SH-SY5Y (cell line): Measurements from ENCODE around the gene ECT2L.

Source experiments
- GATA2 ChIP-seq: IDR thresholded peaks from 2 replicates; pipeline ENCODE4 v1.6.1; 2011; ENCODE audit warnings: mild to moderate bottlenecking, low read depth, low read length
- GATA3 ChIP-seq: IDR thresholded peaks from 2 replicates; pipeline ENCODE4 v1.6.1; 2011; ENCODE audit warnings: low read depth, mild to moderate bottlenecking, low read length, moderate library complexity

DNA sequence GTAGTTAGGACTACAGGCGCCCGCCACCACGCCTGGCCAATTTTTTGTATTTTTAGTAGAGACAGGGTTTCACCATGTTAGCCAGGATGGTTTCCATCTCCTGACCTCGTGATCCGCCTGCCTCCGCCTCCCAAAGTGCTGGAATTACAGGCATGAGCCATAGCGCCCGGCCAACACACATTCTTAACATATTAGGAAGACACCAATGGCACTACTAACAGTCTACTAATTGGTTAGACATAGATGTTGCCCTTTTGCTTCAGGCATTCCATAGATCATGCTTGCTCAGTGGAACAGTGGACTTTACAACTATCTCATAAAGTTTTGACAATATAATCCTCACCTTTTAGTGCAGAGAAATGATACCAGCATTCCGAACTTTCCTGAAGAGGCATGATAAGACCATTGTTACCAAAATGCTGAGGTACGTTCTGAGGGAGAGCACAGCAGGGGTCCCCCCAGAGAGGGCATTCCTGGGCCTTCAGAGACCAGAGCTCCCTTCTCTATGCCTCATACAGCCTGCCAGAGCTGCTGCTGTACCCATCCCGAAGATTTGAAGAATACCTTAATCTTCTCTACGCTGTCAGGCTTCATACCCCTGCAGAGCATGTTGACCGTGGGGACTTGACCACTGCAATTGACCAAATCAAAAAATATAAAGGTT lies 89.4 kb downstream of the ECT2L start:
- TF ChIP-seq GATA2: no peak
- TF ChIP-seq GATA3: no peak
